GM23248 (cell line): Measurements from ENCODE around the gene PTPRD. TPM values are rescaled to one million over a fixed set of nuclear protein-coding genes. Genes with fewer than 3 reads are reported as not detected.
"Not testable (repeated sequence)": the region's sequence is repeated elsewhere in the genome, so short reads cannot be mapped to it uniquely, and the experiment has no call there.

Source experiments
- DNase-seq: peaks from one replicate; pipeline ENCODE4 v3.0.0-alpha.2; 2015
- H2AFZ ChIP-seq: fragments of 200-600 bp; sonication (generic); 2 replicates; pipeline ENCODE4 v1.6.1; 2016; ENCODE audit warnings: antibody characterized with exemption
- H3F3A ChIP-seq: fragments of 200-600 bp; sonication (generic); 2 replicates; pipeline ENCODE4 v1.6.1; 2016; ENCODE audit warnings: mild to moderate bottlenecking, antibody characterized with exemption, mixed run types; ENCODE audit not compliant: insufficient read depth
- H3K27ac ChIP-seq: fragments of 200-600 bp; sonication (generic); 2 replicates; pipeline ENCODE4 v1.5.1; 2016; ENCODE audit warnings: mild to moderate bottlenecking
- H3K27me3 ChIP-seq: fragments of 200-600 bp; sonication (generic); replicated peaks from 2 replicates; pipeline ENCODE4 v1.6.1; 2016; ENCODE audit warnings: mild to moderate bottlenecking; ENCODE audit not compliant: insufficient read depth
- H3K36me3 ChIP-seq: fragments of 200-600 bp; sonication (generic); 2 replicates; pipeline ENCODE4 v1.6.1; 2016; ENCODE audit warnings: low read depth, mild to moderate bottlenecking
- H3K4me1 ChIP-seq: fragments of 200-600 bp; sonication (generic); 2 replicates; pipeline ENCODE4 v1.6.1; 2016; ENCODE audit warnings: mild to moderate bottlenecking; ENCODE audit not compliant: insufficient read depth
- H3K4me2 ChIP-seq: fragments of 200-600 bp; sonication (generic); one replicate; pipeline ENCODE4 v1.6.1; 2016; ENCODE audit warnings: mild to moderate bottlenecking; ENCODE audit not compliant: unreplicated experiment
- H3K4me3 ChIP-seq: fragments of 200-600 bp; sonication (generic); 2 replicates; pipeline ENCODE4 v1.5.1; 2016; ENCODE audit warnings: mild to moderate bottlenecking
- H3K79me2 ChIP-seq: fragments of 200-600 bp; sonication (generic); 2 replicates; pipeline ENCODE4 v1.6.1; 2016; ENCODE audit warnings: mild to moderate bottlenecking; ENCODE audit not compliant: insufficient read depth
- H3K9ac ChIP-seq: fragments of 200-600 bp; sonication (generic); 2 replicates; pipeline ENCODE4 v1.6.1; 2016; ENCODE audit warnings: mild to moderate bottlenecking
- H3K9me2 ChIP-seq: fragments of 200-600 bp; sonication (generic); 2 replicates; pipeline ENCODE4 v1.6.1; 2016; ENCODE audit warnings: mixed run types, mild to moderate bottlenecking, moderate library complexity; ENCODE audit not compliant: insufficient read depth
- H3K9me3 ChIP-seq: fragments of 200-600 bp; sonication (generic); one replicate; pipeline ENCODE4 v1.6.1; 2017; ENCODE audit warnings: low read depth
- H4K20me1 ChIP-seq: fragments of 200-600 bp; sonication (generic); 2 replicates; pipeline ENCODE4 v1.6.0; 2016; ENCODE audit not compliant: insufficient read depth
- EZH2 ChIP-seq: fragments of 200-600 bp; sonication (generic); IDR thresholded peaks from 2 replicates; pipeline ENCODE4 v1.6.1; 2018; ENCODE audit warnings: antibody characterized with exemption, mild to moderate bottlenecking; ENCODE audit not compliant: insufficient read depth, poor library complexity, severe bottlenecking
- EZH2phosphoT487 ChIP-seq: fragments of 200-600 bp; sonication (generic); IDR thresholded peaks from 2 replicates; pipeline ENCODE4 v1.6.1; 2018; ENCODE audit warnings: antibody characterized with exemption, moderate library complexity, mild to moderate bottlenecking, low read depth; ENCODE audit not compliant: insufficient read depth
- WGBS, 2 experiments: methylation state at CpG; one replicate each; pipeline ENCODE4 v1.1.6; 2015 to 2017; ENCODE audit warnings: low lambda C conversion rate in 2 of 2, low coverage in 1 of 2; ENCODE audit errors: missing lambda C conversion rate in 2 of 2; 5-methylcytosine and 5-hydroxymethylcytosine counted together
- in situ Hi-C: fragments of 300-500 bp; cut with MboI; formaldehyde crosslinking; loops from 2 replicates; pipeline ENCODE4 v1.15.0; 2020
- polyA plus RNA-seq: library from polyadenylated mRNA; unstranded; fragments of >200 nt; fragmentation: Nextera tagmentation; extraction: Ambion mirVana; gene quantifications from 2 replicates; pipeline ENCODE4 v1.2.1, GENCODE V29; 2016
- total RNA-seq: library from RNA; depleted of rRNA; stranded (reverse); fragments of >200 nt; shearing (Covaris generic); gene quantifications from 2 replicates; pipeline ENCODE4 v1.2.3, GENCODE V29; 2014

Gene PTPRD
- total and polyA plus RNA-seq, 2 experiments from 2014 or later = 0.05 TPM; not detected in 1

DNA sequence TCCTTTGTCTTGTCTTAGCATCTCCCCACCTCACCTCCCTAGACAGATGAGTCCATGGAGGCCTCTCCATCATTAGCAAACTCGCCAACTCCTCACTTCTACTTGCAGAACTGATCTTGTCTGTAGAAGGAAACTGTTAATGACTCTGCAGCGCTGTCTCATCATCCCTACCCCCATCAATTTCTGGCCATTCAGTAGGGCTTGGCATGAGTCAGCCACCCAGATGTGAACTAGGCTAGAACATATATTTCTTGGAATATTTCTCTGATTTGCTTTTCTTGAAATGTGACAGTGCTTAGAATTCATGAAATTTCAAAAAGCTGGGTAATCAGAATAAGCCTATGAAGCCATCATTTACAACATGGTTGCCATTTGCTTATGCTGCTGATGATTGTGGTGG, 1688.2 kb downstream of the PTPRD start:
- H3K9me3 ChIP-seq = no peaks in the 10 kb centered on the region
- H3K36me3 ChIP-seq = no peaks in the 10 kb centered on the region
- WGBS, 2 experiments = 0 to 8% methylated on average over 2 of the region's 2 CpGs
- no peak overlapping the region for H2AFZ ChIP-seq
- no peak overlapping the region for H3K4me2 ChIP-seq
- no peak overlapping the region for H3K4me3 ChIP-seq
- no peaks in the 10 kb centered on the region for H3K9me2 ChIP-seq
- H4K20me1 ChIP-seq = no peaks in the 10 kb centered on the region
- no peaks in the 10 kb centered on the region for H3K27me3 ChIP-seq
- no peaks in the 10 kb centered on the region for H3K4me1 ChIP-seq
- TF ChIP-seq EZH2phosphoT487 = no peak
- no peak for TF ChIP-seq EZH2
- no peak overlapping the region for H3K9ac ChIP-seq
- DNase-seq = no peak
- no peaks in the 10 kb centered on the region for H3K79me2 ChIP-seq
- in situ Hi-C loops = no loop called here
- no peak overlapping the region for H3K27ac ChIP-seq
- no peaks in the 10 kb centered on the region for H3F3A ChIP-seq

DNA sequence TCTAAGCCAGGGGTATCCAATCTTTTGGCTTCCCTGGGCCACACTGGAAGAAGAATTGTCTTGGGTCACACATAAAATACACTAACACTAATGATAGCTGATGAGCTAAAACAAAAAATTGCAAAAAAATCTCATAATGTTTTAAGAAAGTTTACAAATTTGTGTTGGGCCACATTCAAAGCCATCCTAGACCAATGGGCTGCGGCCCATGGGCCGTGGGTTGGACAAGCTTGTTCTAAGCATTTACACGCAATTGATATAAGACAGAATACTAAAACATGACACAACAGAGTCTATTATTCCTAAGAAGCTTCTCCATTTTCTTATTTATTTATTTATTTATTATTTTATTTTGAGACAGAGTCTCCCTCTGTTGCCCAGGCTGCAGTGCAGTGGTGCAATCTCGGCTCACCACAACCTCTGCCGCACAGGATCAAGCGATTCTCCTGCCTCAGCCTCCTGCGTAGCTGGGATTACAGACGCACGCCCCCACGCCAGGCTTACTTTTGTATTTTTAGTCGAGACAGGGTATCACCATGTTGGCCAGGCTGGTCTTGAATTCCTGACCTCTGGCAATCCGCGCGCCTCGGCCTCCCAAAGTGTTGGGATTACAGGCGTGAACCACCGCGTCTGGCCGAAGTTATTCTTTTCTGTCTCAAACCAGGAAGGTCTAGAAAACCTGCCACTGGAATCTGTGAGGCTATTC, 1692.2 kb downstream of the PTPRD start:
- H3K4me3 ChIP-seq, H3F3A ChIP-seq, H3K27me3 ChIP-seq, in situ Hi-C loops, H3K79me2 ChIP-seq, DNase-seq, H3K9ac ChIP-seq, H3K27ac ChIP-seq, H3K4me2 ChIP-seq, H3K4me1 ChIP-seq, H3K36me3 ChIP-seq, H3K9me2 ChIP-seq, H4K20me1 ChIP-seq, H2AFZ ChIP-seq, H3K9me3 ChIP-seq: not testable (repeated sequence)
- WGBS, 2 experiments = 60 to 62% methylated on average over 19 of the region's 19 CpGs

DNA sequence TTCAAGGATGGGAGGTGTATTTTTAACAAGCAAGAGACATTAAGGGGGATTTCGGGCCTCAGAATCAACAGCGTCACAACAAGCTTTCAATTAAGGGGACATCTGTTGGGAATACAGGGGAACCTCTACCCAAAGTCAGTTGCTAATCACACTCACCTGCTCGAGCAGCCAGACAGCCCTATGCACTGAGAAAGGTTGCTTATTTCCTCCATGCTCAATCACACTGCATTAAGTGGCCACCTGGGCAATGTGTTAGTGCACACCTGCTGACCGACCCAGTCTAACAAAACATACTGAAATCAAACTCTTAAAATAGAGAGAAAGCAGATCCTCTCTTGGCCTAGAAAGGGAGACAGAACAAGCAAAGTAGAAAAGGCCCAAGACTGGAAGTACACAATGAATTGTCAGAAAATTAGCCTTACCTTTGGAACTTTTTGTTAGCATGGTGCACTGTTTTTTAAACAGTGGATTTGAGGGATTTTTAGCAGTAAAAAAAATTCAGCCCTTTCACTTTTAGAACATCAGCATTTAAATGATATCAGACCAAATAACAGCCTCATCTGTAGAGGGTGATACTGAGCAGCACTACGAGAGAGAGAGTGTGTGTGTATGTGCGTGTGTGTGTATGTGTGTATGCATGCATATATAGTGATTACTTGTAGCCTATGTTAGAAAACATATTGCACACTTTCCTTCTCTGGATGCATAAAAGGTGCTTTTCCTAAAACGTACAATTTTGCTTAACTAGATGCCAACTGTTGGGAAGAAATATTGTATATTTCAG, 1694.7 kb downstream of the PTPRD start:
- H3K36me3 ChIP-seq = no peaks in the 10 kb centered on the region
- 9 to 15% methylated on average over 7 of the region's 7 CpGs for WGBS, 2 experiments
- no peak for DNase-seq
- H3F3A ChIP-seq = no peaks in the 10 kb centered on the region
- no peaks in the 10 kb centered on the region for H3K27me3 ChIP-seq
- no peak overlapping the region for H3K4me2 ChIP-seq
- in situ Hi-C loops = no loop called here
- H3K9ac ChIP-seq = no peak overlapping the region
- H3K79me2 ChIP-seq = no peaks in the 10 kb centered on the region
- TF ChIP-seq EZH2 = no peak
- no peak for TF ChIP-seq EZH2phosphoT487
- H3K9me3 ChIP-seq = no peaks in the 10 kb centered on the region
- H3K9me2 ChIP-seq = no peaks in the 10 kb centered on the region
- no peaks in the 10 kb centered on the region for H4K20me1 ChIP-seq
- no peak overlapping the region for H2AFZ ChIP-seq
- H3K4me3 ChIP-seq = no peak overlapping the region
- H3K4me1 ChIP-seq = no peaks in the 10 kb centered on the region
- H3K27ac ChIP-seq = no peak overlapping the region

DNA sequence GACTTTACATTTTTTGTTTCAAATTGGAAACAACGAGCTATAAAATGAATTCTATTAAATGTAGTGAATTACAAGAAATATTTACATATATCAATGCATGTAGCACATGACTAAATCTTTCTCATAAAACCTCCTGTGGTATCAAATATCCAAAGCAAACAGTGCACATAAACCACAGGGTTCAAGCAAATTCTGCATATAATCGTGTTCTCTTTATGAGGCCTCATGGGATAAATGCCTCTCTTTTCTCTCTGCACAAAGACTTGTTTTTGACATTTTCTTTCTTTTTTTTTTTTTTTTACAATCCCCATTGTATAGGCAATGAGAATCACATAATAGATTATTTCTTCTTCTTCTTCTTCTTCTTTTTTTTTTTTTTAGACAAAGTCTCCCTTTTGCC, 1696.0 kb downstream of the PTPRD start:
- Histone ChIP-seq H3K79me2 (no peaks in the 10 kb centered on the region), H3K9ac (no peak overlapping the region), H3K9me2 (no peaks in the 10 kb centered on the region), H3K9me3 (no peaks in the 10 kb centered on the region), H3K27ac (no peak overlapping the region), H3K27me3 (no peaks in the 10 kb centered on the region), H3K4me1 (no peaks in the 10 kb centered on the region), H2AFZ (no peak overlapping the region), H3F3A (no peaks in the 10 kb centered on the region), H4K20me1 (no peaks in the 10 kb centered on the region), H3K4me2 (no peak overlapping the region), H3K36me3 (no peaks in the 10 kb centered on the region), H3K4me3 (no peak overlapping the region)
- TF ChIP-seq EZH2phosphoT487 = no peak
- TF ChIP-seq EZH2 = no peak
- in situ Hi-C loops = no loop called here
- 6 to 8% methylated on average over 2 of the region's 2 CpGs for whole genome bisulfite sequencing, 2 experiments
- no peak for DNase-seq
